K562 (cell line): ENCODE results near the gene TAS2R38. TPM values are rescaled to one million over a fixed set of nuclear protein-coding genes. Genes with fewer than 3 reads are reported as not detected.
A peak's percentile ranks its signal among the peaks of the same experiment; 100 is the strongest.

Experiments
- ATAC-seq: fragments of 200-7000 bp; cut with Tn5 transposase; 3 replicates; pipeline ENCODE4 v1.9.1; 2020; ENCODE audit warnings: moderate library complexity
- BruUV-seq: library from RNA; stranded (reverse); fragments of 400-500 nt; replicated peaks from 2 replicates; lab custom pipeline; 2021; lab: Mats Ljungman, UMichigan
- CTCF ChIA-PET: fragments of 300-600 bp; formaldehyde crosslinking; extraction: SDS; loops from one replicate; lab custom pipeline; 2021; ENCODE audit warnings: low intra/inter-chr PET ratio; lab: Yijun Ruan, JAX
- POLR2A ChIA-PET: fragments of 300-600, 350-650 bp; sonication (Branson Sonifier 250); formaldehyde crosslinking; extraction: SDS; loops from one replicate; lab custom pipeline; 2021; ENCODE audit warnings: antibody characterized with exemption, inconsistent platforms; lab: Yijun Ruan, JAX
- DNase-seq, 4 experiments: peaks; one replicate each; pipeline versions ENCODE4 v3.0.0 to v3.0.0-alpha.2; 2011 to 2018; ENCODE audit warnings: low spot score in 3 of 4, mixed read lengths in 3 of 4; ENCODE audit errors: extremely low read depth in 1 of 4
- FAIRE-seq: peaks from 2 replicates; lab custom pipeline; 2011; peaks lifted over from hg19 to GRCh38; lab: Jason Lieb, UNC
- H2AFZ ChIP-seq: 2 replicates; pipeline ENCODE4 v1.6.0; 2011; ENCODE audit warnings: low read depth, low read length, control low read depth, inconsistent platforms
- H3K27ac ChIP-seq: fragments of 200-600 bp; 3 replicates; pipeline ENCODE4 v1.8.0; 2011; ENCODE audit warnings: low read depth, mild to moderate bottlenecking, control low read depth, inconsistent platforms, low read length, moderate library complexity, mixed read lengths; ENCODE audit errors: extremely low read depth
- H3K27me3 ChIP-seq, 2 experiments: fragments of 300-600 bp in 1 of 2; 2 replicates in 1 of 2; 3 replicates in 1 of 2; pipeline versions ENCODE4 v1.6.0 to v1.8.0; 2011; ENCODE audit warnings: inconsistent platforms in 2 of 2, low read length in 2 of 2, mild to moderate bottlenecking in 1 of 2, mixed read lengths in 1 of 2, moderate library complexity in 1 of 2; ENCODE audit not compliant: control insufficient read depth in 2 of 2, insufficient read depth in 2 of 2
- H3K36me3 ChIP-seq: fragments of 300-600 bp; 3 replicates; pipeline ENCODE4 v1.8.0; 2011; ENCODE audit warnings: mild to moderate bottlenecking, low read length, inconsistent platforms; ENCODE audit not compliant: control insufficient read depth, insufficient read depth
- H3K4me1 ChIP-seq, 2 experiments: fragments of 200-600 bp in 1 of 2; replicated peaks in 1 of 2; 2 replicates in 1 of 2; 3 replicates in 1 of 2; pipeline versions ENCODE4 v1.5.1 to v1.8.0; 2011; ENCODE audit warnings: inconsistent platforms in 2 of 2, low read length in 2 of 2, mild to moderate bottlenecking in 1 of 2, mixed read lengths in 1 of 2, moderate library complexity in 1 of 2; ENCODE audit not compliant: control insufficient read depth in 2 of 2, insufficient read depth in 2 of 2
- H3K4me2 ChIP-seq: 2 replicates; pipeline ENCODE4 v1.6.1; 2011; ENCODE audit warnings: low read length, control low read depth, inconsistent platforms, mixed read lengths; ENCODE audit not compliant: insufficient read depth
- H3K4me3 ChIP-seq: fragments of 200-600 bp; sonication (generic), shearing (Covaris generic); 2 replicates; pipeline ENCODE4 v1.5.1; 2016; ENCODE audit warnings: control low read depth, inconsistent platforms
- H3K79me2 ChIP-seq: fragments of 200-600 bp; 3 replicates; pipeline ENCODE4 v1.8.0; 2011; ENCODE audit warnings: low read length, inconsistent platforms; ENCODE audit not compliant: control insufficient read depth, insufficient read depth
- H3K9ac ChIP-seq, 2 experiments: 2 replicates each; pipeline versions ENCODE4 v1.6.0 to v1.6.1; 2011; ENCODE audit warnings: low read depth in 2 of 2, low read length in 2 of 2, control low read depth in 1 of 2, inconsistent platforms in 1 of 2, mild to moderate bottlenecking in 1 of 2, mixed read lengths in 1 of 2; ENCODE audit not compliant: insufficient read depth in 1 of 2
- H3K9me1 ChIP-seq: one replicate; pipeline ENCODE4 v1.6.0; 2011; ENCODE audit warnings: inconsistent platforms, mild to moderate bottlenecking, low read length, moderate library complexity; ENCODE audit not compliant: control insufficient read depth, insufficient read depth
- H3K9me3 ChIP-seq: replicated peaks from 2 replicates; pipeline ENCODE4 v1.5.1; 2011; ENCODE audit warnings: low read depth, low read length, inconsistent platforms; ENCODE audit not compliant: control insufficient read depth, insufficient read depth
- H4K20me1 ChIP-seq: replicated peaks from 2 replicates; pipeline ENCODE4 v1.6.1; 2011; ENCODE audit warnings: low read length, inconsistent platforms, mixed read lengths; ENCODE audit not compliant: control insufficient read depth, insufficient read depth
- GATA2 ChIP-seq: sonication (generic); formaldehyde crosslinking; IDR thresholded peaks from 2 replicates; pipeline ENCODE4 v1.4.0; 2020; ENCODE audit warnings: mild to moderate bottlenecking, missing genetic modification reagents
- GTF2B ChIP-seq: IDR thresholded peaks from 2 replicates; pipeline ENCODE4 v1.6.1; 2011; ENCODE audit not compliant: insufficient read length; ENCODE audit errors: extremely low read depth
- NFIC ChIP-seq: fragments of 450-650 bp; IDR thresholded peaks from 2 replicates; pipeline ENCODE4 v1.6.1; 2017; ENCODE audit warnings: mild to moderate bottlenecking, inconsistent platforms
- WGBS: fragments of 100-300 bp; shearing (Covaris generic); methylation state at CpG from one replicate; pipeline ENCODE4 v1.1.6; 2016; ENCODE audit warnings: low coverage, mixed read lengths; ENCODE audit not compliant: insufficient coverage; ENCODE audit errors: missing lambda C conversion rate; 5-methylcytosine and 5-hydroxymethylcytosine counted together
- in situ Hi-C: fragments of 300-500 bp; cut with MboI; formaldehyde crosslinking; loops from 4 replicates; pipeline ENCODE4 v1.15.0; 2018; ENCODE audit warnings: inconsistent platforms, mixed read lengths
- intact Hi-C: fragments of 100-400 bp; cut with micrococcal nuclease; formaldehyde crosslinking; loops from 2 replicates; pipeline ENCODE4 v1.14.2; 2022
- polyA plus RNA-seq, 8 experiments: library from polyadenylated mRNA; depleted of rRNA in 4 of 8; stranded (reverse) in 5 of 8; unstranded in 3 of 8; fragments of >200 nt; fragmentation: Nextera tagmentation in 2 of 8; fragmentation: Illumina TruSeq in 1 of 8; extraction: Ambion mirVana in 2 of 8; extraction: Trizol in 1 of 8; gene quantifications; 2 replicates each; pipeline versions ENCODE4 v1.2.1 to v1.2.3, GENCODE V29; 2011 to 2014; ENCODE audit warnings: inconsistent platforms in 1 of 8, missing spikeins in 1 of 8
- total RNA-seq, 7 experiments: library from RNA; depleted of rRNA in 6 of 7; stranded (reverse); fragments of >200 nt in 6 of 7; fragmentation: Illumina TruSeq in 2 of 7; extraction: Trizol in 2 of 7; gene quantifications; 2 replicates each; pipeline versions ENCODE4 v1.2.1 to v1.2.3, GENCODE V29; 2011 to 2021; ENCODE audit warnings: low replicate concordance in 1 of 7

Gene TAS2R38
- total and polyA plus RNA-seq, 9 of the 15 experiments (the other 6 are each of a cell fraction or from before 2014, with no cell fraction given) = not detected

- no TSS peak for BruUV-seq
- ChIA-PET CTCF (no interaction called here), POLR2A (no interaction called here)
- Histone ChIP-seq H3K36me3 (no peaks in the 10 kb centered on the region), H3K79me2 (no peaks in the 10 kb centered on the region), H3K9ac (no peak overlapping the region), H2AFZ (no peak overlapping the region), H3K4me1 (no peaks in the 10 kb centered on the region), H3K27ac (no peak overlapping the region), H3K27me3 (no peaks in the 10 kb centered on the region), H3K9me1 (no peaks in the 10 kb centered on the region), H4K20me1 (no peaks in the 10 kb centered on the region), H3K4me2 (no peak overlapping the region), H3K9me3 (no peaks in the 10 kb centered on the region), H3K4me3 (no peak overlapping the region)
- in situ Hi-C loops = no loop called here
- DNase-seq (no peak), ATAC-seq (no peak), FAIRE-seq (no peak)
- intact Hi-C loops = no loop called here
- no peak for TF ChIP-seq GATA2 (CRISPR knock-in tag)
- 0% methylated on average over 1 of the region's 1 CpG for WGBS
These were observed 19.8 kb upstream of the TAS2R38 start for GRCh38 chr7:141993354-141993753.

GRCh38 chr7:141992688-141993087, 19.1 kb upstream of the TAS2R38 start:
- in situ Hi-C loops = no loop called here
- H3K36me3 ChIP-seq = no peaks in the 10 kb centered on the region
- H3K27me3 ChIP-seq = no peaks in the 10 kb centered on the region
- CTCF ChIA-PET = no interaction called here
- no peaks in the 10 kb centered on the region for H3K9me3 ChIP-seq
- no peak overlapping the region for H2AFZ ChIP-seq
- H3K9ac ChIP-seq = no peak overlapping the region
- no peak for FAIRE-seq
- no TSS peak for BruUV-seq
- peak; percentile 42; the same call in 1 of the 2 replicates for TF ChIP-seq NFIC
- no peak for TF ChIP-seq GTF2B
- TF ChIP-seq, all 486 proteins: peak for 1
- 3% methylated on average over 4 of the region's 4 CpGs for WGBS
- no peak for DNase-seq
- H3K4me2 ChIP-seq = no peak overlapping the region
- no peak overlapping the region for H3K4me3 ChIP-seq
- intact Hi-C loops = no loop called here
- H3K9me1 ChIP-seq = no peaks in the 10 kb centered on the region
- H3K27ac ChIP-seq = no peak overlapping the region
- H4K20me1 ChIP-seq = no peaks in the 10 kb centered on the region
- H3K4me1 ChIP-seq = no peaks in the 10 kb centered on the region
- ATAC-seq = no peak
- H3K79me2 ChIP-seq = no peaks in the 10 kb centered on the region
- POLR2A ChIA-PET = no interaction called here
